ENCODE data around the gene PAMR1. TPM values are rescaled to one million over a fixed set of nuclear protein-coding genes. Genes with fewer than 3 reads are reported as not detected.

Gene PAMR1
- total and polyA plus RNA-seq, 10 of the 15 experiments (the other 5 are each of a cell fraction or from before 2014, with no cell fraction given): 0.04 TPM; not detected in 9

- Histone ChIP-seq H2AFZ (ENCODE audit: control insufficient read depth, low read depth, low read length) (no peak overlapping the region), H3K4me1 (ENCODE audit: control insufficient read depth, insufficient read depth, low read length) (peaks cover 25% of the 10 kb centered on the region), H3K27me3 (replicated peaks in 1 of 2; ENCODE audit: control insufficient read depth in 2 of 2, insufficient read depth in 2 of 2, low read length in 1 of 2) (no peaks in the 10 kb centered on the region; a peak in 1 of 4 replicates), H3K9me3 (replicated peaks; ENCODE audit: control insufficient read depth, insufficient read depth, low read length) (no peaks in the 10 kb centered on the region; the same call in 2 of the 3 replicates), H3K4me2 (ENCODE audit: control insufficient read depth, insufficient read depth) (no peak overlapping the region), H3K9ac (ENCODE audit: control insufficient read depth, insufficient read depth, low read length) (no peak overlapping the region), H3K79me2 (ENCODE audit: control insufficient read depth, insufficient read depth, low read length) (no peaks in the 10 kb centered on the region), H3K36me3 (ENCODE audit: control insufficient read depth in 2 of 2, insufficient read depth in 2 of 2, low read length in 1 of 2) (no peaks in the 10 kb centered on the region), H3K4me3 (no peak overlapping the region), H4K20me1 (ENCODE audit: control insufficient read depth, insufficient read depth) (no peaks in the 10 kb centered on the region), H3K27ac (ENCODE audit: control insufficient read depth, insufficient read depth) (no peak overlapping the region)
- ChIA-PET SMC1A (ENCODE audit: uncharacterized antibody, unreplicated experiment) (interaction anchor here (0.6 to 7.6 kb wide), 23 partner anchors 9 to 877 kb away, joined by 3 to 110 read pairs (median 5); partner anchors contain the start of gene ELF5), RAD21 (ENCODE audit: unreplicated experiment) (interaction anchor here (0.7 to 7.6 kb wide), 25 partner anchors 10 to 470 kb away, joined by 3 to 100 read pairs (median 4); no protein-coding TSS in a partner anchor), POLR2A (interaction anchor here (1.3 kb wide), 1 partner anchor 11 kb away, joined by 3 read pairs; no protein-coding TSS in a partner anchor), CTCF (interaction anchor here (1.1 to 7.3 kb wide), 17 partner anchors 15 to 877 kb away, joined by 3 to 172 read pairs (median 10); partner anchors contain the start of gene ELF5)
- intact Hi-C loops (cut with micrococcal nuclease; ENCODE audit: unreplicated experiment) (loop anchor here (2.0 to 5.0 kb wide), 7 partner anchors 77 to 878 kb away; partner anchors contain the start of genes APIP, ELF5 and PDHX), in situ Hi-C loops (cut with MboI) (loop anchor here (5.0 to 10.0 kb wide), 3 partner anchors 393 to 875 kb away; partner anchors contain the start of gene ELF5)
- ATAC-seq (no peak), DNase-seq (ENCODE audit: low read depth, low spot score) (peak; percentile 17), FAIRE-seq (no peak)
- WGBS (ENCODE audit: insufficient coverage, insufficient replicate concordance, low lambda C conversion rate, missing lambda C conversion rate): 43% methylated on average over 6 of the region's 6 CpGs
- BruUV-seq (replicated peaks): no TSS peak
- TF ChIP-seq SKIL (IDR thresholded peaks at IDR 0.05; ENCODE audit: low read depth, poor library complexity, severe bottlenecking): no peak
- no peak for TF ChIP-seq IRF5 (IDR thresholded peaks at IDR 0.05; ENCODE audit: borderline replicate concordance)
- TF ChIP-seq RCOR1 (conservative IDR thresholded peaks at IDR 0.05; ENCODE audit: low read depth, low read length): no peak
- TF ChIP-seq MEF2A (IDR thresholded peaks at IDR 0.05; ENCODE audit: insufficient read depth, low read depth, low read length): peak; percentile 26; the same call in 1 of the 2 replicates
- peak; percentile 89 for TF ChIP-seq BCL3 (IDR thresholded peaks at IDR 0.05; ENCODE audit: borderline replicate concordance, insufficient read depth, low read depth, low read length, poor library complexity, severe bottlenecking)
- no peak for TF ChIP-seq PRDM15 (CRISPR knock-in tag; IDR thresholded peaks at IDR 0.05)
- peak; percentile 36; the same call in 1 of the 2 replicates for TF ChIP-seq ZBED1 (IDR thresholded peaks at IDR 0.05; ENCODE audit: borderline replicate concordance)
- 0 out of 2 replicates have a peak, but pooled peaks have one; percentile 23 for TF ChIP-seq JUNB (IDR thresholded peaks at IDR 0.05)
- TF ChIP-seq ETV6 (conservative IDR thresholded peaks at IDR 0.05 in 1 of 2, IDR thresholded peaks at IDR 0.05 in 1 of 2; ENCODE audit: borderline replicate concordance in 1 of 2, low read depth in 1 of 2): peak in 1 of 2 experiments; percentile 37; a peak in 1 of 4 replicates
- TF ChIP-seq CHD2 (IDR thresholded peaks at IDR 0.05; ENCODE audit: borderline replicate concordance, low read depth, low read length): no peak
- no peak for TF ChIP-seq RB1 (IDR thresholded peaks at IDR 0.05; ENCODE audit: borderline replicate concordance)
- TF ChIP-seq BHLHE40 (IDR thresholded peaks at IDR 0.05; ENCODE audit: borderline replicate concordance in 1 of 2, low read depth in 2 of 2, low read length in 1 of 2): peak; percentile 91 to 95
- no peak for TF ChIP-seq HDGF (IDR thresholded peaks at IDR 0.05)
These were observed 135.4 kb downstream of the PAMR1 start for GRCh38 chr11:35389897-35390465.
